Measurements from ENCODE around the gene SUMO1. TPM values are rescaled to one million over a fixed set of nuclear protein-coding genes. Genes with fewer than 3 reads are reported as not detected.
"Not testable (repeated sequence)": the region's sequence is repeated elsewhere in the genome, so short reads cannot be mapped to it uniquely, and the experiment has no call there.

SUMO1 gene
- 119 and 124 TPM in 2 replicates for total RNA-seq

- no peaks in the 10 kb centered on the region for H3K27me3 Mint-ChIP-seq (ENCODE audit: low read depth)
- no peaks in the 10 kb centered on the region for H3K9me3 Mint-ChIP-seq
- peaks cover 9% of the 10 kb centered on the region for H3K36me3 Mint-ChIP-seq (ENCODE audit: low read depth)
- peak; percentile 88 for DNase-seq (ENCODE audit: low spot score)
- peak within 1 kb of the TSS; percentile 98 for H3K4me3 Mint-ChIP-seq (ENCODE audit: low read depth)
- intact Hi-C loops (cut with micrococcal nuclease): loop anchor here (1.0 kb wide), 2 partner anchors 27 to 40 kb away; partner anchors contain the start of gene NOP58
- H3K4me1 Mint-ChIP-seq (ENCODE audit: low read depth): peaks cover 20% of the 10 kb centered on the region
- H3K27ac Mint-ChIP-seq: peak within 1 kb of the TSS; percentile 94
These were observed at the start of gene SUMO1 for GRCh38 chr2:202238234-202239197. Gene SUMO1, minus strand, starts transcription at chr2:202238597. Its CDS starts 146 bp downstream, at chr2:202238451.

GRCh38 chr2:202286595-202286994, 48.2 kb upstream of the SUMO1 start:
- intact Hi-C loops (cut with micrococcal nuclease): no loop called here
- Mint-ChIP-seq H3K4me3 (ENCODE audit: low read depth) (no peak overlapping the region), H3K27me3 (ENCODE audit: low read depth) (no peaks in the 10 kb centered on the region), H3K9me3 (no peaks in the 10 kb centered on the region), H3K27ac (no peak overlapping the region), H3K4me1 (ENCODE audit: low read depth) (peaks cover 2% of the 10 kb centered on the region), H3K36me3 (ENCODE audit: low read depth) (peaks cover 78% of the 10 kb centered on the region)
- DNase-seq (ENCODE audit: low spot score): no peak

GRCh38 chr2:202278944-202279343, 40.5 kb upstream of the SUMO1 start:
- Mint-ChIP-seq H3K4me3 (ENCODE audit: low read depth) (no peak overlapping the region), H3K27ac (peak overlapping the region; percentile 52), H3K4me1 (ENCODE audit: low read depth) (peaks cover 29% of the 10 kb centered on the region), H3K9me3 (no peaks in the 10 kb centered on the region), H3K36me3 (ENCODE audit: low read depth) (peaks cover 67% of the 10 kb centered on the region), H3K27me3 (ENCODE audit: low read depth) (no peaks in the 10 kb centered on the region)
- intact Hi-C loops (cut with micrococcal nuclease): loop anchor here (1.0 to 5.0 kb wide), 4 partner anchors 12 to 98 kb away; partner anchors contain the start of genes BMPR2 and SUMO1
- no peak for DNase-seq (ENCODE audit: low spot score)

GRCh38 chr2:202278036-202278760, 39.8 kb upstream of the SUMO1 start:
- H3K4me1 Mint-ChIP-seq (ENCODE audit: low read depth): peaks cover 29% of the 10 kb centered on the region

GRCh38 chr2:202276078-202276720, 37.8 kb upstream of the SUMO1 start:
- intact Hi-C loops (cut with micrococcal nuclease): loop anchor here (5.0 kb wide), 1 partner anchor 101 kb away; the partner anchor contains the start of gene BMPR2
- not testable (repeated sequence) for DNase-seq (ENCODE audit: low spot score); H3K27me3 Mint-ChIP-seq (ENCODE audit: low read depth); H3K9me3 Mint-ChIP-seq
- Mint-ChIP-seq H3K36me3 (ENCODE audit: low read depth) (peaks cover 55% of the 10 kb centered on the region), H3K4me3 (ENCODE audit: low read depth) (peak overlapping the region; percentile 68), H3K4me1 (ENCODE audit: low read depth) (peaks cover 37% of the 10 kb centered on the region), H3K27ac (peak overlapping the region; percentile 90)

More at GRCh38 chr2:202278036-202278760, 39.8 kb upstream of the SUMO1 start:
- Mint-ChIP-seq H3K27ac (peak overlapping the region; percentile 90), H3K9me3 (no peaks in the 10 kb centered on the region), H3K36me3 (ENCODE audit: low read depth) (peaks cover 66% of the 10 kb centered on the region), H3K4me3 (ENCODE audit: low read depth) (peak overlapping the region; percentile 31), H3K27me3 (ENCODE audit: low read depth) (no peaks in the 10 kb centered on the region)
- intact Hi-C loops (cut with micrococcal nuclease): loop anchor here (1.0 to 5.0 kb wide), 4 partner anchors 11 to 99 kb away; partner anchors contain the start of genes BMPR2 and SUMO1
- DNase-seq (ENCODE audit: low spot score): no peak

GRCh38 chr2:202270487-202270886, 32.1 kb upstream of the SUMO1 start:
- H3K27ac Mint-ChIP-seq: peak overlapping the region; percentile 78
- no peak for DNase-seq (ENCODE audit: low spot score)
- peaks cover 31% of the 10 kb centered on the region for H3K36me3 Mint-ChIP-seq (ENCODE audit: low read depth)
- H3K4me3 Mint-ChIP-seq (ENCODE audit: low read depth): peak overlapping the region; percentile 54
- H3K9me3 Mint-ChIP-seq: no peaks in the 10 kb centered on the region
- peaks cover 27% of the 10 kb centered on the region for H3K4me1 Mint-ChIP-seq (ENCODE audit: low read depth)
- no peaks in the 10 kb centered on the region for H3K27me3 Mint-ChIP-seq (ENCODE audit: low read depth)
- intact Hi-C loops (cut with micrococcal nuclease): no loop called here

- intact Hi-C loops (cut with micrococcal nuclease): loop anchor here (5.0 to 10.0 kb wide), 4 partner anchors 365 to 1405 kb away; partner anchors contain the start of genes CARF, CASP8, CLK1 and FAM117B
- Mint-ChIP-seq H3K36me3 (ENCODE audit: low read depth) (peaks cover 27% of the 10 kb centered on the region), H3K4me3 (ENCODE audit: low read depth) (peak overlapping the region; percentile 54), H3K9me3 (no peaks in the 10 kb centered on the region), H3K27me3 (ENCODE audit: low read depth) (no peaks in the 10 kb centered on the region), H3K27ac (peak overlapping the region; percentile 49), H3K4me1 (ENCODE audit: low read depth) (peaks cover 25% of the 10 kb centered on the region)
- DNase-seq (ENCODE audit: low spot score): no peak
These were observed 31.2 kb upstream of the SUMO1 start for GRCh38 chr2:202269585-202269984.

- H3K36me3 Mint-ChIP-seq (ENCODE audit: low read depth): peaks cover 23% of the 10 kb centered on the region
- no peak overlapping the region for H3K4me3 Mint-ChIP-seq (ENCODE audit: low read depth)
- no peaks in the 10 kb centered on the region for H3K9me3 Mint-ChIP-seq
- H3K27ac Mint-ChIP-seq: no peak overlapping the region
- no peaks in the 10 kb centered on the region for H3K27me3 Mint-ChIP-seq (ENCODE audit: low read depth)
- intact Hi-C loops (cut with micrococcal nuclease): loop anchor here (1.0 to 10.0 kb wide), 5 partner anchors 11 to 1403 kb away; partner anchors contain the start of genes CARF, CASP8, CLK1 and FAM117B
- H3K4me1 Mint-ChIP-seq (ENCODE audit: low read depth): peaks cover 20% of the 10 kb centered on the region
- DNase-seq (ENCODE audit: low spot score): no peak
These were observed 29.1 kb upstream of the SUMO1 start for GRCh38 chr2:202267495-202267894.

- intact Hi-C loops (cut with micrococcal nuclease): loop anchor here (1.0 to 10.0 kb wide), 5 partner anchors 27 to 1401 kb away; partner anchors contain the start of genes CARF, CASP8, CLK1 and FAM117B
These were observed 27.3 kb upstream of the SUMO1 start, which contains the start of gene NOP58 for GRCh38 chr2:202265467-202266277. Gene NOP58, plus strand, starts transcription at chr2:202265763. Its CDS starts 179 bp downstream, at chr2:202265942.

GRCh38 chr2:202261531-202261930, 23.1 kb upstream of the SUMO1 start:
- Mint-ChIP-seq H3K27ac (no peak overlapping the region), H3K27me3 (ENCODE audit: low read depth) (no peaks in the 10 kb centered on the region), H3K36me3 (ENCODE audit: low read depth) (no peaks in the 10 kb centered on the region), H3K4me1 (ENCODE audit: low read depth) (peaks cover 2% of the 10 kb centered on the region), H3K4me3 (ENCODE audit: low read depth) (no peak overlapping the region), H3K9me3 (no peaks in the 10 kb centered on the region)
- no peak for DNase-seq (ENCODE audit: low spot score)
- intact Hi-C loops (cut with micrococcal nuclease): loop anchor here (10.0 kb wide), 3 partner anchors 373 to 1397 kb away; partner anchors contain the start of genes CASP8, CLK1 and FAM117B

More at GRCh38 chr2:202265467-202266277, 27.3 kb upstream of the SUMO1 start, which contains the start of gene NOP58:
- Mint-ChIP-seq H3K9me3 (no peaks in the 10 kb centered on the region), H3K4me3 (ENCODE audit: low read depth) (peak within 1 kb of the TSS; percentile 58), H3K36me3 (ENCODE audit: low read depth) (peaks cover 19% of the 10 kb centered on the region), H3K4me1 (ENCODE audit: low read depth) (peaks cover 15% of the 10 kb centered on the region), H3K27ac (peak within 1 kb of the TSS; percentile 69), H3K27me3 (ENCODE audit: low read depth) (no peaks in the 10 kb centered on the region)
- peak; percentile 92 for DNase-seq (ENCODE audit: low spot score)

GRCh38 chr2:202251494-202251893, 13.1 kb upstream of the SUMO1 start:
- Mint-ChIP-seq H3K36me3 (ENCODE audit: low read depth) (no peaks in the 10 kb centered on the region), H3K27me3 (ENCODE audit: low read depth) (peaks cover 7% of the 10 kb centered on the region), H3K27ac (no peak overlapping the region), H3K4me3 (ENCODE audit: low read depth) (no peak overlapping the region), H3K4me1 (ENCODE audit: low read depth) (peaks cover 5% of the 10 kb centered on the region), H3K9me3 (no peaks in the 10 kb centered on the region)
- DNase-seq (ENCODE audit: low spot score): no peak
- intact Hi-C loops (cut with micrococcal nuclease): no loop called here
